HepG2 (cell line): ENCODE measurements around the gene NOVA2. TPM values are rescaled to one million over a fixed set of nuclear protein-coding genes. Genes with fewer than 3 reads are reported as not detected.
A peak's percentile ranks its signal among the peaks of the same experiment; 100 is the strongest.

ENCODE experiments used
- ATF3 ChIP-seq: sonication (generic); formaldehyde crosslinking; IDR thresholded peaks from 2 replicates; pipeline ENCODE4 v1.4.0; 2020; ENCODE audit warnings: missing genetic modification reagents
- BHLHE40 ChIP-seq: IDR thresholded peaks from 2 replicates; pipeline ENCODE4 v1.6.1; 2011; ENCODE audit warnings: low read length, improper control_type of control experiment
- CC2D1A ChIP-seq: sonication (generic); formaldehyde crosslinking; IDR thresholded peaks from 2 replicates; pipeline ENCODE4 v1.8.1; 2023; ENCODE audit warnings: mild to moderate bottlenecking, missing genetic modification reagents
- GABPB1 ChIP-seq: IDR thresholded peaks from 2 replicates; pipeline ENCODE4 v1.6.1; 2016; ENCODE audit warnings: mild to moderate bottlenecking, missing genetic modification reagents, moderate library complexity, missing compliant biosample characterization
- HMG20A ChIP-seq: IDR thresholded peaks from 2 replicates; pipeline ENCODE4 v1.6.1; 2016; ENCODE audit warnings: borderline replicate concordance
- HNF1A ChIP-seq, 2 experiments: sonication (generic) in 1 of 2; formaldehyde crosslinking in 1 of 2; IDR thresholded peaks; 2 replicates each; pipeline versions ENCODE4 v1.4.0 to v1.6.1; 2016 to 2020; ENCODE audit warnings: borderline replicate concordance in 1 of 2, low read depth in 1 of 2, mild to moderate bottlenecking in 1 of 2, missing genetic modification reagents in 1 of 2
- NFKBIZ ChIP-seq: IDR thresholded peaks from 2 replicates; pipeline ENCODE4 v1.6.1; 2018; ENCODE audit warnings: missing genetic modification reagents, missing compliant biosample characterization
- RARA ChIP-seq: IDR thresholded peaks from 2 replicates; pipeline ENCODE4 v1.6.1; 2016; ENCODE audit warnings: missing genetic modification reagents, missing compliant biosample characterization
- SP140L ChIP-seq: sonication (generic); formaldehyde crosslinking; IDR thresholded peaks from 2 replicates; pipeline ENCODE4 v1.4.0; 2020; ENCODE audit warnings: missing genetic modification reagents, borderline replicate concordance
- SRY ChIP-seq: sonication (generic); formaldehyde crosslinking; IDR thresholded peaks from 2 replicates; pipeline ENCODE4 v1.8.0; 2022; ENCODE audit warnings: mild to moderate bottlenecking, missing genetic modification reagents
- STAT5B ChIP-seq: sonication (generic); formaldehyde crosslinking; IDR thresholded peaks from 2 replicates; pipeline ENCODE4 v1.4.0; 2020; ENCODE audit warnings: missing genetic modification reagents
- ZBTB39 ChIP-seq: sonication (generic); formaldehyde crosslinking; IDR thresholded peaks from 2 replicates; pipeline ENCODE4 v1.5.0; 2020; ENCODE audit warnings: missing genetic modification reagents
- ZNF143 ChIP-seq: sonication (generic); formaldehyde crosslinking; IDR thresholded peaks from 2 replicates; pipeline ENCODE4 v1.4.0; 2020; ENCODE audit warnings: missing genetic modification reagents
- ZNF335 ChIP-seq: sonication (generic); formaldehyde crosslinking; IDR thresholded peaks from 2 replicates; pipeline ENCODE4 v1.4.0; 2020; ENCODE audit warnings: missing genetic modification reagents
- ZNF547 ChIP-seq: sonication (generic); formaldehyde crosslinking; IDR thresholded peaks from 2 replicates; pipeline ENCODE4 v1.5.1; 2020; ENCODE audit warnings: mild to moderate bottlenecking, missing genetic modification reagents
- ZNF619 ChIP-seq: sonication (generic); formaldehyde crosslinking; IDR thresholded peaks from 2 replicates; pipeline ENCODE4 v1.4.0; 2020; ENCODE audit warnings: mild to moderate bottlenecking, missing genetic modification reagents
- ZNF710 ChIP-seq: sonication (generic); formaldehyde crosslinking; IDR thresholded peaks from 2 replicates; pipeline ENCODE4 v1.5.0; 2020; ENCODE audit warnings: mild to moderate bottlenecking, missing genetic modification reagents, borderline replicate concordance
- ZNF761 ChIP-seq: sonication (generic); formaldehyde crosslinking; conservative IDR thresholded peaks from 2 replicates; pipeline ENCODE4 v1.4.0; 2020; ENCODE audit warnings: mild to moderate bottlenecking, missing genetic modification reagents
- ZUFSP ChIP-seq: sonication (generic); formaldehyde crosslinking; IDR thresholded peaks from 2 replicates; pipeline ENCODE4 v1.9.0; 2021; ENCODE audit warnings: missing genetic modification reagents, mild to moderate bottlenecking, borderline replicate concordance
- polyA plus RNA-seq, 8 experiments: library from polyadenylated mRNA; depleted of rRNA in 3 of 8; stranded (reverse) in 7 of 8; unstranded in 1 of 8; fragments of >200 nt; fragmentation: Illumina TruSeq in 4 of 8; extraction: Trizol in 4 of 8; gene quantifications; 2 replicates each; pipeline versions ENCODE4 v1.2.1 to v1.2.3, GENCODE V29; 2011 to 2016; ENCODE audit warnings: low read depth in 4 of 8, missing spikeins in 1 of 8, mixed read lengths in 1 of 8; ENCODE audit not compliant: insufficient read depth in 1 of 8
- total RNA-seq, 5 experiments: library from RNA; depleted of rRNA; stranded (reverse); fragments of >200 nt; fragmentation: Illumina TruSeq; extraction: Trizol; gene quantifications; 2 replicates each; pipeline ENCODE4 v1.2.3, GENCODE V29; 2016; ENCODE audit warnings: low read depth in 1 of 5

NOVA2 gene
- total and polyA plus RNA-seq, 2 of the 13 experiments (the other 11 are each of a cell fraction or from before 2014, with no cell fraction given): not detected

GRCh38 chr19:45927565-45928261 is 46.0 kb downstream of the NOVA2 start (continued):
- TF ChIP-seq HNF1A (IDR thresholded peaks at IDR 0.05; ENCODE audit: low read depth) (0 out of 2 replicates have a peak, but pooled peaks have one; percentile 5), HNF1A (CRISPR knock-in tag; IDR thresholded peaks at IDR 0.05; ENCODE audit: borderline replicate concordance) (no peak), CC2D1A (CRISPR knock-in tag) (0 out of 2 replicates have a peak, but pooled peaks have one; percentile 85), SRY (CRISPR knock-in tag) (no peak), HMG20A (no peak), ZNF547 (CRISPR knock-in tag) (no peak; the same call in 1 of the 2 replicates), ZNF619 (CRISPR knock-in tag) (no peak), ZUFSP (CRISPR knock-in tag) (no peak), ZNF143 (CRISPR knock-in tag) (peak; percentile 97), BHLHE40 (no peak), ZNF761 (CRISPR knock-in tag) (no peak), ZNF710 (CRISPR knock-in tag) (peak; percentile 21; the same call in 1 of the 2 replicates), ATF3 (peak; percentile 16; the same call in 1 of the 2 replicates), NFKBIZ (CRISPR knock-in tag) (no peak), RARA (0 out of 2 replicates have a peak, but pooled peaks have one; percentile 9), SP140L (CRISPR knock-in tag) (no peak), ZBTB39 (no peak), GABPB1 (CRISPR knock-in tag) (peak; percentile 91), STAT5B (CRISPR knock-in tag) (no peak), ZNF335 (CRISPR knock-in tag) (0 out of 2 replicates have a peak, but pooled peaks have one; percentile 24)
